Mesothelial cell of epicardium (in vitro differentiated cells): ENCODE data around the gene FBXL16. TPM values are rescaled to one million over a fixed set of nuclear protein-coding genes. Genes with fewer than 3 reads are reported as not detected.

ENCODE experiments used
- DNase-seq, 2 experiments: peaks; one replicate each; pipeline ENCODE4 v3.0.0; 2021; ENCODE audit warnings: low spot score in 2 of 2; ENCODE audit not compliant: unreplicated experiment in 2 of 2
- H3K27ac Mint-ChIP-seq: 2 replicates; pipeline ENCODE4 v1.8.0; 2021; ENCODE audit warnings: mixed read lengths
- H3K27me3 Mint-ChIP-seq: 2 replicates; pipeline ENCODE4 v1.8.0; 2021; ENCODE audit warnings: low read depth, mixed read lengths
- H3K36me3 Mint-ChIP-seq: 2 replicates; pipeline ENCODE4 v1.8.0; 2021; ENCODE audit warnings: mixed read lengths
- H3K4me1 Mint-ChIP-seq: 2 replicates; pipeline ENCODE4 v1.8.0; 2021; ENCODE audit warnings: mixed read lengths
- H3K4me3 Mint-ChIP-seq: 2 replicates; pipeline ENCODE4 v1.8.0; 2021; ENCODE audit warnings: mild to moderate bottlenecking, moderate library complexity, mixed read lengths
- H3K9me3 Mint-ChIP-seq: 2 replicates; pipeline ENCODE4 v1.8.0; 2021; ENCODE audit warnings: mixed read lengths
- CTCF ChIP-seq: fragments of 200-600 bp; sonication (generic); IDR thresholded peaks from one replicate; pipeline ENCODE4 v1.5.0; 2021; ENCODE audit warnings: antibody characterized with exemption; ENCODE audit not compliant: unreplicated experiment
- total RNA-seq: library from RNA; stranded (reverse); gene quantifications from 3 replicates; pipeline ENCODE4 v1.2.1, GENCODE V29; 2021

Gene FBXL16
- total RNA-seq, 1 donor from 2014 or later, result 0.85 TPM

GRCh38 chr16:682493-683395, 22.9 kb downstream of the FBXL16 start:
- H3K36me3 Mint-ChIP-seq, result peaks cover 11% of the 10 kb centered on the region
- H3K4me3 Mint-ChIP-seq, result peak overlapping the region; percentile 78
- H3K4me1 Mint-ChIP-seq, result peaks cover 20% of the 10 kb centered on the region
- H3K27me3 Mint-ChIP-seq, result no peaks in the 10 kb centered on the region
- peak overlapping the region; percentile 73 for H3K27ac Mint-ChIP-seq
- DNase-seq, result no peak
- TF ChIP-seq CTCF, result no peak
- H3K9me3 Mint-ChIP-seq, result no peaks in the 10 kb centered on the region

- Mint-ChIP-seq H3K36me3 (peaks cover 11% of the 10 kb centered on the region), H3K27me3 (peaks cover under 1% of the 10 kb centered on the region), H3K9me3 (no peaks in the 10 kb centered on the region), H3K27ac (peak overlapping the region; percentile 39), H3K4me1 (peaks cover 20% of the 10 kb centered on the region), H3K4me3 (peak overlapping the region; percentile 78)
- no peak for DNase-seq
- no peak for TF ChIP-seq CTCF
Measured at GRCh38 chr16:681746-682427, 23.7 kb downstream of the FBXL16 start.

- no peak for DNase-seq
- Mint-ChIP-seq H3K27me3 (peaks cover 5% of the 10 kb centered on the region), H3K27ac (peak overlapping the region; percentile 73), H3K36me3 (peaks cover 11% of the 10 kb centered on the region), H3K4me1 (peaks cover 20% of the 10 kb centered on the region), H3K4me3 (peak overlapping the region; percentile 78), H3K9me3 (no peaks in the 10 kb centered on the region)
- no peak for TF ChIP-seq CTCF
Measured at GRCh38 chr16:680967-681745, 24.4 kb downstream of the FBXL16 start.

GRCh38 chr16:680625-680945, 25.0 kb downstream of the FBXL16 start:
- DNase-seq, result no peak
- peaks cover 9% of the 10 kb centered on the region for H3K36me3 Mint-ChIP-seq
- no peaks in the 10 kb centered on the region for H3K9me3 Mint-ChIP-seq
- H3K27ac Mint-ChIP-seq, result no peak overlapping the region
- H3K27me3 Mint-ChIP-seq, result peaks cover 5% of the 10 kb centered on the region
- peak overlapping the region; percentile 78 for H3K4me3 Mint-ChIP-seq
- TF ChIP-seq CTCF, result no peak
- H3K4me1 Mint-ChIP-seq, result peaks cover 20% of the 10 kb centered on the region

GRCh38 chr16:679814-680624, 25.6 kb downstream of the FBXL16 start, which contains the start of gene STUB1:
TSS of gene STUB1 (plus strand) at chr16:680410. CDS start at chr16:680526, 116 bp downstream.
- Mint-ChIP-seq H3K27me3 (peaks cover 8% of the 10 kb centered on the region), H3K4me1 (peaks cover 20% of the 10 kb centered on the region), H3K9me3 (no peaks in the 10 kb centered on the region), H3K27ac (peak within 1 kb of the TSS; percentile 90), H3K4me3 (peak within 1 kb of the TSS; percentile 78), H3K36me3 (peaks cover 9% of the 10 kb centered on the region)
- no peak for TF ChIP-seq CTCF
- DNase-seq, result peak; percentile 92 to 94
